HPDE6-E6E7 (cell line): Measurements from ENCODE around the gene SOWAHC.
"Not testable (repeated sequence)": the region's sequence is repeated elsewhere in the genome, so short reads cannot be mapped to it uniquely, and the experiment has no call there.

Experiments
- DNase-seq: peaks from one replicate; pipeline ENCODE4 v3.0.0; 2011; ENCODE audit warnings: missing footprints; ENCODE audit errors: extremely low spot score

The SOWAHC gene

GRCh38 chr2:109614715-109615636, 812 bp downstream of the SOWAHC start:
- DNase-seq, result no peak

- DNase-seq, result no peak
Observed at GRCh38 chr2:109615637-109616144, 1.5 kb downstream of the SOWAHC start.

GRCh38 chr2:109616184-109616583, 2.0 kb downstream of the SOWAHC start:
- no peak for DNase-seq

GRCh38 chr2:109619032-109619615, 5.0 kb downstream of the SOWAHC start:
- DNase-seq, result no peak

DNA sequence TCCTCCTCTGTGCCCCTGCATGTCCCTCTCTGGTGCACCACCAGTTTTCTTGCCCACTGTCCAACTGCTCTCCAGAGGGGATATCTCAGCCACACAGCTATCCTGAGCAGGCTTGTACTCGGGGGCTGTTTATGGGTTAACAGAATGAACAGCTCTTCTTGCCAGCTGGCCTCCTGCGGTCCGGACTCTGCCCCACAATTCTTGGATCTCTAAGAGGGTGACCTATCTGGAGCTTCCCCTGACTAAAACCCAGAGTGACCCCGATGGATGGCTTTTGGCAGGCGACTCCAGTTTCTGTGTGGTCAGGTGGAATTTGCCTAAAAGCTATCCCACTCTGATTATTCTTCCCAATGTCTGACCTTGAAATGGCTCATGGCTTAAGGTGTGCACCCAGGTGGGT, 9.1 kb downstream of the SOWAHC start:
- no peak for DNase-seq

DNA sequence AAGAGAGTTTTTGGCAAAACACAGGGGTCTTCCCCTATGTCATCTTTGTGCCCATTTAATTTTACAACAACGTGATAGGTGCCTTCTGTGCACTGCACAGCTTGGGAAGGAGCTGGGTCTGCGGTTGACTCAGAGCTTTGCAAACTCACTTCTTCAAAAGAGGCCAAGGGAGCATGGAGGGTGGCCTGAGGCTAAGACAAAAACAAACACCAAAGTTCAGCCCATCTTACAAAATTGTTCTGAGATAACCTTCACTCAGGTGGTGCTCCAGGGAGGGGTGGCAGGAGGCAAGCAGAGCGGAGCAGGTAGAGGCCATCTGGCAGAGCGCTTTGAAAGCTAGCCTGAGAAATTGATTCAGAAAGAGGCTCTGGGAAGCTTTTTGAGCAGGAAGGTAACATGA, 9.8 kb downstream of the SOWAHC start:
- no peak for DNase-seq

DNA sequence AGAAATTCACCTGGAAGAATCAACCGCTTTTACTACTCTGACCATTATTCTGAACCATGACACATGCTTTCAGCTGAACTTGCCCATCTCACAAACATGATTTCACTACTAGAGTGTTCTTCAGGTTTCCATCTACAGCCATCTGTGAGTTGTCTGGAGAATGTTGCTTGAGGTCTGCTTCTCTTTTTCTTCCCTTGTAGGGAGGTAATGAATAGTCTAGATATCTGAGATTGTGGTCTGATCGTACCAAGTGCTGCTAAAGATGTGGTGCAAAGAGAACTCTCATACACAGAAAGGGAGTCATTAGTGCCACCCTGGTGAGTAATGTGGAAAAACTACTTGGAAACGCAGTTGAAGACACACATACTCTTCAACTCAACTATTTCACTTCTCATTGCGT, 10.2 kb downstream of the SOWAHC start:
- DNase-seq, result no peak

GRCh38 chr2:109628321-109628720, 14.2 kb downstream of the SOWAHC start:
- DNase-seq, result not testable (repeated sequence)

DNA sequence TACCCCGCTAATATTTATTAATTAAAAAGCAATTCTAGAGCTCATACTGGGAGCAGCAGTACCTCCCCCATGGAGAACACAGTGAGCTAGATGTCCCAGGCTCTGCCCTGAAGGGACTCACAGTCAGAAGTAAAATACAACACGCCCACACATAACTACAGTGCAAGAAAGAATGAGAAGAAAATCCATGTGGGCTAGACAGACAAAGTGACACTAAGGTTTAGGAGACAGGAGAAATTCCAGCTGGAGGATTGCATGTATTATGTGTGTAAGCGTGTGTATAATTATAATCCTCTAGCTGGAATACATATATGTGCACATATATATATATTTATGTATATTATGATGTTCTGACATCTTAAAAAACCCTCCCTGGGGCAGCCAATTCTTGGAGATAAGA, 15.7 kb downstream of the SOWAHC start:
- no peak for DNase-seq

DNA sequence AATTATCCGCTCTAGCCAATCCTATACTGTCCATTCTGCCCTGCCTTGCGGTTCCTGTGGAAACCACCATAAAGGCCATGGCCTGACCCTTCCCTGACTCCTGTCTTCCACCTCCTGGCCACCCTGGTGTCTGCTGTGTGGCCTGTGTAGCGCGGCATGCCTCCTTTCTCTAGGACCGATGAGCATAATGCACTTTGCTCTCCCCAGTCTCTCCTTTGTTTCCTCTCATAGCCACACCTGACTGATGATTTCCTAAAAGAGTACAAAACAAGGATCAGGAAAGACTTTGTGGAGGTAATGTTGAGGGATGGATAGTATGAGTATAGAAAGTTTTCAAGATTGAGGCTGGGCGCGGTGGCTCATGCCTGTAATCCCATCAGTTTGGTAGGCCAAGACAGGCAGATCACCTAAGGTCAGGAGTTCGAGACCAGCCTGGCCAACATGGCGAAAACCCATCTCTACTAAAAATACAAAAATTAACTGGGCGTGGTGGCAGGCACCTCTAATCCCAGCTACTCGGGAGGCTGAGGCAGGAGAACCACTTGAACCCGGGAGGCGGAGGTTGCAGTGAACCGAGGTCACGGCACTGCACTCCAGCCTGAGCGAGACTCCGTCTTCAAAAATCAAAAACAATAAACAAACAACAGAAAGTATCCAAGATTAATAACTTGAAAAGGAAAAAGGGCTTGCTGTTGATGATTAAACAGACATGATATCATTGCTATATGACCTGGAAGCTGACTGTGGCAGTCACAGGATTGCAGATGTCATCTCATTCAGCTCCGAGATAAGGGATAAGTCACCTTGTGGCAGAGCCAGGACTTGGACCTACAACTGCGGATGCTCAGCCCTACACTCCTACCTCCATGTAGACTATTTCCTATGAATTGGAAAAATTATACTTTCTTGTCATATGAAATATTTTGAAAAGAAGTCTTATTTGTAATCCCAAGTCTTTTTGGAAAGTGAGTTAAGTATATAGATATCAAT, 16.6 kb downstream of the SOWAHC start:
- DNase-seq, result no peak

DNA sequence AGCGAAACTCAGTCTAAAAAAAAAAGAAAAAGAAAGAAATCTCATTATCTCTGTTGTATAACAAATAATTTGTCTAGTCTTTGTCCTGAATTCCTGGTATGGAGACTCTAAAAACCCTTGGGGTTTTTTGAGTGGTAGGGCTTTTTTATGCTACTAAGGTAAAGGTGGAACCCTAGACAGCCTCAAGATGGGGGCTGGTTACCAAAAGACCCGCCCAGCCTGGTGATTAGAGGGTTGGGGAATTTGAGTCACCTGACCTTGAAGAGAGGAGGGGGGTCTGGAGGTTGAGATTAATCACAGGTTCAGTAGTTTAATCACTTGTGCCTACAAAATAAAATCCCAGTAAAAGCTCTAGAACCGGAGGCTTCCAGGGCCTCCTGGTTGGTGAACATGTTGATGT, 17.6 kb downstream of the SOWAHC start:
- no peak for DNase-seq

DNA sequence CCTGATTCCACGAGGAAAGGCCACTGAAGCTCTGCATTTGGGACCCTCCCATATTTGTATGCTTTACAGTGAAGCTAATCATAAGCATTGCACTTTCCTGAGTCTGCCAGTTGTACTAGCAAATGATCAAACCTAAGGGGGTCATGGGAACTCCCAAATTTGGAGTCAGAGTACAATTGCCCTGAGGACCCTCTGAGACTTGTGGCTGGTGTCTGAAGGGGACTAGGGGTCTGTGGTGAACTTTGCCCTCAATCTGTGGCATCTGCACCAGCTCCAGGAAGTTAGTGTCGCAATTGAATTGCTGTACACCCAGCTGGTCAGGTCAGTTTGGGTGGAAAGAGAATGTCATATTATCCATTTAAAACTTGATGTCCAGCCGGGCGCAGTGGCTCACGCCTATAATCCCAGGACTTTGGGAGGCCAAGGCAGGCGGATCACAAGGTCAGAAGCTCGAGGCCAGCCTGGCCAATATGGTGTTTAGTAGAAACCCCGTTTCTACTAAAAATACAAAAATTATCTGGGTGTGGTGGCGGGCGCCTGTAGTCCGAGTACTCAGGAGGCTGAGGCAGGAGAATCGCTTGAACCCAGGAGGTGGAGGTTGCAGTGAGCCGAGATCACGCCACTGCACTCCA, 18.1 kb downstream of the SOWAHC start:
- DNase-seq, result no peak

DNA sequence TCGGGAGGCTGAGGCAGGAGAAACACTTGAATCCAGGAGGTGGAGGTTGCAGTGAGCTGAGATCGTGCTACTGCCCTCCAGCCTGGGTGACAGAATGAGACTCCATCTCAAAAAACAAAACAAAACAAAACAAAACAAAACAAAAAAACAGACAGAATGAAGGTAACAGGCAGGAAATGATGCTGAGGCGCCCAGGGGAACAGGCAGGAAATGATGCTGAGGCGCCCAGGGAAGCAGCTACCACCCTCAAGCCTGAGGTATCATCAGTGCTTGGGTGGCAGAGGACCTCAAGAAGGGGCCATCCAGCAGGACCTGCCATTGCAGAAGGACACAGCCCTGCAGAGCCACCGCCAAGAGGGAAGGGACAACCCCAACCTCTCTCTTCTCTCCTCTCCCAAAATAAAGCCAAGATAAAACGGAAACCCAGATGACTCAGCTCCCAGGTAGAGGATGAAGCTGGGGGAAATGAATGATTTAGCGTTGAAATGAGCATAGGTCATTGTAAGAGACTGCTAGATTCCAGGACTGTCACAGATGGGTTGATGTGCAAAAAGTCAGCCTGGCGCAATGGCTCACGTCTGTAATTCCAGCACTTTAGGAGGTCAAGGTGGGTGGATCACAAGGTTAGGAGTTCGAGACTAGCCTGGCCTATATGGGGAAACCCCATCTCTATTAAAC, 19.3 kb downstream of the SOWAHC start:
- no peak for DNase-seq

DNA sequence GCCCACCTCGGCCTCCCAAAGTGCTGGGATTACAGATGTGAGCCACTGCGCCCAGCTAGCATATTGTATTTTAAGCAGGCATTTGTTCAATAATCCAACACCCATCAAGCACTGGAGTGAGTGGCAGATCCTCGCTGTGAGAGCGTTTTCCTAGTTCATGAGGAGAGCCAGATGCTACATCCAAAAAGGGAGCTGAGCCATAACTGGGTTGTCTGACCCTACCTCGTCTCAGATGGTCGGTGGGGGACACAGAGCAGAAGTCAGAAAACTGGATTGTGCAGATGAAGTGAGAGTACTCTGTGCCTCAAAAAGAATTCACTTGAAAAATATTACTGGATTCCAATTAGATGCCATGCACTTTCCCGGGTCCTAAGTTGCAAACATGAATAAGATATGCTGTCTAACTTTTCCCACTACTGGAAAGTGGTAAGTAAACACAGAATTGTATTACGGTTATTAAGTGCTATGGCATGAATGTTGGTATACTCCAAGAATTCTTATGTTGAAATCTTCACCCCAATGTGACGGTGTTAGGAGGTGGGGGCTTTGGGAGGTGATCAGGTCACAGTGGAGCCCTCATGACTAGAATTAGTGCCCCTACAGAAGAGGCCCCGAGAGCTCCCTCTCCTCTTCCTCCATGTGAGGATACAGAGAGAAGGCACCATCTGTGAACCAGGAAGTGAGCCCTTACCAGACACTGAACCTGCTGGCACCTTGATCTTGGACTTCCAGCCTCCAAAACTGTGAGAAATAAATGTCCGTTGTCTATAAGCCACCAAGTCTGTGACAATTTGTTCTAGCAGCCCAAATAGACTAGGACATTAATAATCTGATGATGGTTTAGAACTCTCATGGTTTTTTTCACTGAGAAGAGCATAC, 21.5 kb downstream of the SOWAHC start:
- no peak for DNase-seq

DNA sequence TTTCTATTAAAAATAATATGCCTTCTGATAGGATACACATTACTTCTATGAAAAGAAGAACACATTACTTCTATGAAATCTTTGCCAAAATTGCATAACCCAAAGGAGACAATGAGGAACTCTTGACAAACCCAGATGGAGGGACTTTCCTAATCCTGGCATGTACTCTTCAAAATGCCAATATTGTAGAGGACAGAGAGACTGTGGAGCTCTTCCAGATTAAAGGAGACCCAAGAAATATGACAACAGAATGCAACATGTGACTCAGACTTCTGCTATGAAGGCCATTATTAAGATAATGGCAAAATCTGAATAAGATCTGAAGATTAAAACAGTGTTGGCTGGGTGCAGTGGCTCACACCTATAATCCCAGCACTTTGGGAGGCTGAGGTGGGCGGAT, 22.2 kb downstream of the SOWAHC start:
- no peak for DNase-seq

DNA sequence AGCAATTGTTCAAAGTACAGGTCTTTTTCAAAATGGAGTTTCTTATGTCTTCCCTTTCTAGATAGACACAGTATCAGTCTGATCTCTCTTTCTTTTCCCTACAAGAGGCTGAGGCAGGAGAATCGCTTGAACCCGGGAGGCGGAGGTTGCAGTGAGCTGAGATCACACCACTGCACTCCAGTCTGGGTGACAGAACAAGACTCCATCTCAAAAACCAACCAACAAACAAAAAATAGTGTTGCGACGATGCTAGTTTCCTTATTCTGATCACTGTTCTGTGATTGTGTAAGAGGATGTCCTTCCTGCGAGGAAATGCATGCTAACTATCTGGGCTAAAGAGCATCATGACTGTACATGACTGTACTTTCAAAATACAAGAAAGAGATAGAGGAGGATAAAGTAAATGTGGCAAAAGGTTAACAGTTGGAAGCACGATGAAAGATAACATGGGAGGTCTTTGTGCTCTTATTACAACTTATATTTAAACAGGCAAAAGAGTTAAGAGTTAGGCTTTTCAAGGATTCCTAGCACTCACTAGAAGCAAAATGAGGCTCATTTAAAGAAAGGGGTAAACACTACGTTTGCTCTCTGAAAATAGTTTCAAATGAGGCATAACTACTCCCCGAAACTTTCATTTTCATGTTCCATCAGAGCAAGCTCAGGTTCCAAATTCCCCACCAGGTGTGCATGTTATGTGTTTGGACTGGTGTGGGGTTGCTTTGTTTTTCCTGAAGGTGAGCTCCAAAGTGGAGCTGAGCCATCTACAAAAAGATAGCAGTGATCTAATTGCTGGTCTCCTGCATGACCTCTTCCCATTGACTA, 23.8 kb downstream of the SOWAHC start:
- peak; percentile 38 for DNase-seq

- DNase-seq, result no peak
Observed at GRCh38 chr2:109638795-109639194, 24.6 kb downstream of the SOWAHC start.

DNA sequence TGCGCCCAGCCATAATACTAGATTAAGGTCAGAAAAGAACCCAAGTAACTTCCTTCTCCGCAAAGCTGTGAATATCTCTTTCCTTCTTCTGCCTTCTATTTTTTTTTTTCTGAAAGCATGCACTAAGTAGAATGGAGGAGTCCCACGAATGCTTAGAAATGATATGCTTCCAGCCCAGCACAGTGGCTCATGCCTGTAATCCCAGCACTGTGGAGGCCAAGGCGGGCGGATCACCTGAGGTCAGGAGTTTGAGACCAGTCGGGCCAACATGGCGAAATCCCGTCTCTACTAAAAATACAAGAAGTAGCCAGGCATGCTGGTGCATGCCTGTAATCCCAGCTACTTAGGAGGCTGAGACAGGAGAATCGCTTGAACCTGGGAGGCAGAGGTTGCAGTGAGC, 25.8 kb downstream of the SOWAHC start:
- DNase-seq, result not testable (repeated sequence)
